ENCODE data around the gene COL25A1. TPM values are rescaled to one million over a fixed set of nuclear protein-coding genes. Genes with fewer than 3 reads are reported as not detected.

COL25A1 gene
- total RNA-seq, 2 donors from 2014 or later, result 0.26 to 0.99 TPM

DNA sequence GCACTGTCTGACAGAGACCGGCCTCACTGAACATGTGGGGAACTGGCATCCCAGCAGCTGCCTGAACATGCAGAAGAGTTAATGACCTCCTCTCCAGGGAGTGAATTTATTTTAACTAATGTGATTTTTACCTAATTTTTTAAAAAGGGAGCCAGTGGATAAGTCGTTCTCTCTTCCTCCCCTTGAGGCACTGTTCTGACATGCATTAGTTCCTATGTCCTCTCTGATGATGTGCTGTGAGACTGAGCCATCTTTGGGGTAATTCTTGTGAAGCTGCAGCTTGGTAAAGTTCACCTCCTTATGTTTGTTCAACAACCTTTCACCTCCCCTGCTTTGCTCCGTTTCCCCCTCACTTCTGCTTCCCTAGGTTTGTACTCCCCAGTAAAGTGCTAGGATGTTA is 139.7 kb downstream of the COL25A1 start:
- ATAC-seq, result no peak
- H3K36me3 ChIP-seq (replicated peaks in 1 of 2; ENCODE audit: insufficient read depth in 1 of 2, low read depth in 2 of 2), result no peaks in the 10 kb centered on the region
- H3K27ac ChIP-seq, result no peak overlapping the region
- 97 to 100% methylated on average over 3 of the region's 3 CpGs for WGBS, 2 donors
- H3K9me3 ChIP-seq, result no peaks in the 10 kb centered on the region
- peaks cover 14% of the 10 kb centered on the region for H3K4me1 ChIP-seq
- no peak overlapping the region for H3K4me3 ChIP-seq
- intact Hi-C loops (cut with DNase I), result no loop called here
- no peaks in the 10 kb centered on the region for H3K27me3 ChIP-seq
- TF ChIP-seq, protein P1, sequence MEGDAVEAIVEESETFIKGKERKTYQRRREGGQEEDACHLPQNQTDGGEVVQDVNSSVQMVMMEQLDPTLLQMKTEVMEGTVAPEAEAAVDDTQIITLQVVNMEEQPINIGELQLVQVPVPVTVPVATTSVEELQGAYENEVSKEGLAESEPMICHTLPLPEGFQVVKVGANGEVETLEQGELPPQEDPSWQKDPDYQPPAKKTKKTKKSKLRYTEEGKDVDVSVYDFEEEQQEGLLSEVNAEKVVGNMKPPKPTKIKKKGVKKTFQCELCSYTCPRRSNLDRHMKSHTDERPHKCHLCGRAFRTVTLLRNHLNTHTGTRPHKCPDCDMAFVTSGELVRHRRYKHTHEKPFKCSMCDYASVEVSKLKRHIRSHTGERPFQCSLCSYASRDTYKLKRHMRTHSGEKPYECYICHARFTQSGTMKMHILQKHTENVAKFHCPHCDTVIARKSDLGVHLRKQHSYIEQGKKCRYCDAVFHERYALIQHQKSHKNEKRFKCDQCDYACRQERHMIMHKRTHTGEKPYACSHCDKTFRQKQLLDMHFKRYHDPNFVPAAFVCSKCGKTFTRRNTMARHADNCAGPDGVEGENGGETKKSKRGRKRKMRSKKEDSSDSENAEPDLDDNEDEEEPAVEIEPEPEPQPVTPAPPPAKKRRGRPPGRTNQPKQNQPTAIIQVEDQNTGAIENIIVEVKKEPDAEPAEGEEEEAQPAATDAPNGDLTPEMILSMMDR (IDR thresholded peaks at IDR 0.05), result no peak
- no peak for TF ChIP-seq POLR2A (IDR thresholded peaks at IDR 0.05)
- no peak for DNase-seq

DNA sequence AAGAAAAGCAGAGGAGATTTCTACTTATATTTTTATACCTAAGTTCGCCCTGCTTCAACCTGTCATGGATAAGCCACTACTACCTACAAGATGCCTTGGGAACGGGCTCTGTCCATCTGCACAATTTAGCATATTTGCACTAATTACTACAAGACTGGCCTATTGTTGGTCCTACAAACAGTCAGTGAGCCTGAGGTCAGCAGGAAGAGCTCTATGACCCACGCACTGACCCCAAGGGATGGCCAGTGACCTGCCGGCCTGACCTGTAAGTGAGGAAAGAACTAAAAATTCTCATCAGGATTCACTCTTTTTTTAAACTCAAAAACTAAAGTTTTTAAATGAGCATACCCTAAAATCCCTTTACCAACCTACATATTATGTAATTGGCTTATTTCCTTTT is 142.0 kb downstream of the COL25A1 start:
- H3K27ac ChIP-seq, result no peak overlapping the region
- no peak for DNase-seq
- WGBS, 2 donors, result 84 to 92% methylated on average over 4 of the region's 4 CpGs
- peaks cover 14% of the 10 kb centered on the region for H3K4me1 ChIP-seq
- no peaks in the 10 kb centered on the region for H3K27me3 ChIP-seq
- no peak for TF ChIP-seq POLR2A (IDR thresholded peaks at IDR 0.05)
- TF ChIP-seq, protein P1 (IDR thresholded peaks at IDR 0.05), result no peak
- no peak for ATAC-seq
- no peak overlapping the region for H3K4me3 ChIP-seq
- no peaks in the 10 kb centered on the region for H3K36me3 ChIP-seq (replicated peaks in 1 of 2; ENCODE audit: insufficient read depth in 1 of 2, low read depth in 2 of 2)
- intact Hi-C loops (cut with DNase I), result no loop called here
- H3K9me3 ChIP-seq, result no peaks in the 10 kb centered on the region

DNA sequence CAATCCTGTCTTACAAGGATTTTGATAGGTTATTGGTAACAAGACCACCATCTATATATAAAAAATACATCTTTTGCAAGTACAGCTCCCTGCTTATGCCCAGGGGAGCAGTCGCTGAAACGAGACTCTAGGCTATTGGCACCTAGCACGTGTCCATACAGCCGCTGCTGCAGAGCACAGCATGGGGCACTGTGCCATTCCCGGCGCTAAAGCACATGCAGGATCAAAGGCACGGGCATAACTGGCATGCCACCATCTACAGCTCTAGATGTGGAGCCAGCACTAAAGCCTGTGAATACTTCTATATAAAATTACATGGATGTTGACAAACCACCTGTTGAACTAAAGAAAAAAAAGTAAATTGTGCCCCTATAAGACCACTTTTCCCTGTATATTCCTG is 144.8 kb downstream of the COL25A1 start:
- H3K27ac ChIP-seq, result no peak overlapping the region
- H3K36me3 ChIP-seq (replicated peaks in 1 of 2; ENCODE audit: insufficient read depth in 1 of 2, low read depth in 2 of 2), result no peaks in the 10 kb centered on the region
- no peak for ATAC-seq
- intact Hi-C loops (cut with DNase I), result no loop called here
- no peak for DNase-seq
- 90 to 91% methylated on average over 7 of the region's 7 CpGs for WGBS, 2 donors
- TF ChIP-seq POLR2A (IDR thresholded peaks at IDR 0.05), result no peak
- TF ChIP-seq, protein P1 (IDR thresholded peaks at IDR 0.05), result no peak
- H3K4me1 ChIP-seq, result no peaks in the 10 kb centered on the region
- no peaks in the 10 kb centered on the region for H3K9me3 ChIP-seq
- no peak overlapping the region for H3K4me3 ChIP-seq
- H3K27me3 ChIP-seq, result no peaks in the 10 kb centered on the region

DNA sequence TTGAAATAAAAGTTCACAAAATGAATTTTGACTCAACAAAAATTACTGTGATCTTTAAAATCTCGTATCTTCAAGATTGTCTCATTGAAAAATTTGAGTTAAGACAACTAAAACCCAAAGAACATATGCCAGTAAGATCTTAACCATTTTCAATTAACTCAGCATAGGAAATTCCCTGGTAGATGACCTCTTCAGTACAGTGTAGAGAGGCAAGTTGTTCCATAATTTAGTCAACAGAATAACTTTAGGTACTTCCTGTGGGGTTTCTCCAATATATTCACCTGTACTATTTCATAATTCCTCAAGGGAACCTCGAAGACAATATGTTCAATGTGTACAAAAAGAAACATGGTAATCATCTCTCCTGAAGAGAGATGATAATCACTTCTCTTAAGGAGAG is 145.3 kb downstream of the COL25A1 start:
- Histone ChIP-seq H3K4me3 (no peak overlapping the region), H3K27me3 (no peaks in the 10 kb centered on the region), H3K27ac (no peak overlapping the region), H3K4me1 (no peaks in the 10 kb centered on the region), H3K36me3 (replicated peaks in 1 of 2; ENCODE audit: insufficient read depth in 1 of 2, low read depth in 2 of 2) (no peaks in the 10 kb centered on the region), H3K9me3 (no peaks in the 10 kb centered on the region)
- intact Hi-C loops (cut with DNase I), result no loop called here
- 61 to 75% methylated on average over 2 of the region's 2 CpGs for WGBS, 2 donors
- DNase-seq, result no peak
- ATAC-seq, result no peak
- TF ChIP-seq, protein P1 (IDR thresholded peaks at IDR 0.05), result no peak
- TF ChIP-seq POLR2A (IDR thresholded peaks at IDR 0.05), result no peak

DNA sequence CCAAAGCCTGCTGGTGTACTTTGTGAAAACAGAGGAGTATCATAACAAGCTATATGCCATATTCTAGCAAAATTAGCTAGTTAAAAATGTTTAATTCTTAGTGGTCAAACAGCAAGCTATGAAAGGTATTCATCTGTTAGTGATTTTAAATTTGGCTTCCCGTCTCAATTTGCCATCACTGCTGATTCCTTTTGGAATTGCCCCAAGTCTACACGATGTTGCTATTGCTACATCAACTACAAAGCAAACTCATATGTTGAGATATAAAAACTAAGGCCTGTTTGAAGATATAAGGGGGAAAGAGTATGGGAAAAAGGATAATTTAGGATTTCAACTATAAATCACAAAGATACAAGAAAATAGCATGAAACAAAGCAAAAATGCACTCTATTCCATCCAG is 146.1 kb downstream of the COL25A1 start:
- WGBS, 2 donors, result 59 to 64% methylated on average over 2 of the region's 2 CpGs

More for the DNA sequence above, 146.1 kb downstream of the COL25A1 start:
- ATAC-seq (no peak), DNase-seq (no peak)
- intact Hi-C loops (cut with DNase I), result no loop called here
- TF ChIP-seq, protein P1 (IDR thresholded peaks at IDR 0.05), result no peak
- TF ChIP-seq POLR2A (IDR thresholded peaks at IDR 0.05), result no peak
- Histone ChIP-seq H3K4me3 (no peak overlapping the region), H3K36me3 (replicated peaks in 1 of 2; ENCODE audit: insufficient read depth in 1 of 2, low read depth in 2 of 2) (no peaks in the 10 kb centered on the region), H3K4me1 (no peaks in the 10 kb centered on the region), H3K9me3 (no peaks in the 10 kb centered on the region), H3K27me3 (no peaks in the 10 kb centered on the region), H3K27ac (no peak overlapping the region)
